GM21528 (cell line): ENCODE measurements around the gene HDAC7.

ENCODE experiments used
- ATAC-seq: cut with Tn5 transposase; IDR thresholded peaks from one replicate; pipeline ENCODE4 v1.9.1; 2021; ENCODE audit warnings: mild to moderate bottlenecking, moderate library complexity; ENCODE audit not compliant: unreplicated experiment, low FRiP score

HDAC7 gene

DNA sequence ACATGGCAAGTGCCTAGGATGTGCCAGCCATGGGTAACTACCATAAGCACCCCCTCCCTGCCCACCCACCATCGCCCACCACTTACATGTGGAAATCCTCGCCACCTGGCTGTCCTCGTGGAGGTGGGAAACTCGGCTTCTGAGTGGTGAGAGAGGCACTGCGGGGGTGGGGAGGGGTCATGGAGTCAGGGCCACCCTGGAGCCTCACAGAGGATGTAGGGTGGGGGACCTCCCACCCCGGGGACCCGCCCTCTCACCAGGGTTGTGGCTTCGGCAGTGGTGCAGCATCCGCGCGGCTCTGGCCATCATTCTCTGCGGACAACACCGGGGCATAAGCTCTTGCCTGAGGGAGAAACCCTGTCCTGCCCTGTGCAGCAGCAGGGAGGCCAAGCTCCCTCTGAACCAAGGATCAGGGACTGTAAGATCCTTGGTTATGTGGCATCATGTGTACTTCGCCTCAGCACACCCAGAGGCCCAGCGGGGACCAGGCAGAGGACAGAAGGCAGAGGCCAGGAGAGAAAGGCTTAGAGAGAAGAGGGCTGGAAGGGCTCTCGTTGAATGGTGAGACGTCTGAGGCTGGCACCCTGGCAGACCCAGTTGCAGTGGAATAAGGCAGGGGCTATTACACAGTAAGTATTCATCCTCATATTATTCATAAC lies 81.6 kb downstream of the HDAC7 start:
- ATAC-seq: no peak

DNA sequence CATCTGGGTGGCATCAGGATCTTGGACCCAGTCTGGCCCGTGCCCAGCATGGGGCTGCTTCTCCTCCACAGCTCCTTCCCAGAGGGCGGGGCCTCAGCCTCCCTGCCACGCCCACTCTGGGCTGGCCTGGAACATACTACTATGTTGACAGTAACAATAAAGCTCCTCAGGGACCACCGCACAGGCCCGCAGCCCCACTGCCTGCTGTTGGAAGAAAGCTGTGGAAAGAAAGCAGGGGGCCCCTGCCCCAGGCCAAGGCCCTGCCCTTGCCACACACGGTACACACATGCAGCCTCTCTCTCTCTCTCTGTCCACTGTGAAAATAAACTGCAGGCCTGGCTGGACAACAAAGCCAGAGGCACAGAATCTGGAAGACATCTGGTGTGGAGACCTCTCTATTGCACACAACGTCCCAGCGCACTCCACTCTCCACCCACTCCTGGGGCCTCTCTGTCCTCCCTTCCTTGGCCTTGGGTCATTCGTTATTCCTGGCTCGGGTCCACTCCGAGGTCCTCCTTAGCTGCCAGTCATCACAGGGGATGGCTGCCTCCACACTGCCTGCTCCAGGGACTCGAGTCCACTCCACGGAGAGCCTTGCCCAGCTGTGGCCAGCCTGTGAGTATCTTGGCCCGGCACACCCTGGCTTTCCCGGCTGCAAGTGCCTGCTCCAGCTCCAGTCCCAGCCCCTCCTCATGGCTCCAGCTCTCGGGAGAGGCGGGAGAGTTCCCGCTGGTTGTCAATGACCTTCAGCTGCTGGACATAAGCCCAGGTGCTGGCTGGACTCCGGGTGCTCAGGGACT lies 82.6 kb downstream of the HDAC7 start:
- no peak for ATAC-seq

DNA sequence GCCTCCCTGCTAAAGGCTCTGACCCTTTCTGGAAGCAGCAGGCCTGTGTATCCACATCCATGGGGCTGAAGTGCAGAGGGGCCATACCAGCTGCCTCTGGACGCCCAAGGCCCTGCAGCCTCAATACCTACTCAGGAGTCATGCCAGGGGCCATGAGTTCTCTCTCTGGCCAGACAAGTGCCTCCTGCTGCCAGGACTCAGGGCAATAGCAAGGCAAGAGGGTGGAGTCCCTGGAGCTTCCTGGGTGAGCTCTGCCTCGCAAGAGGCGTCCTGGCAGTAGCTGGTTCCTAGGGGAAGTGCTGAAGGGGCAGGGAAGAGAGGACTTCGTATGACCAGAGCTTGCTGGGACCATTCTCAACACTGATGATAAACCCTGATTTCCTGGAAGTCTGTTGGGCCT lies 83.5 kb downstream of the HDAC7 start:
- no peak for ATAC-seq

DNA sequence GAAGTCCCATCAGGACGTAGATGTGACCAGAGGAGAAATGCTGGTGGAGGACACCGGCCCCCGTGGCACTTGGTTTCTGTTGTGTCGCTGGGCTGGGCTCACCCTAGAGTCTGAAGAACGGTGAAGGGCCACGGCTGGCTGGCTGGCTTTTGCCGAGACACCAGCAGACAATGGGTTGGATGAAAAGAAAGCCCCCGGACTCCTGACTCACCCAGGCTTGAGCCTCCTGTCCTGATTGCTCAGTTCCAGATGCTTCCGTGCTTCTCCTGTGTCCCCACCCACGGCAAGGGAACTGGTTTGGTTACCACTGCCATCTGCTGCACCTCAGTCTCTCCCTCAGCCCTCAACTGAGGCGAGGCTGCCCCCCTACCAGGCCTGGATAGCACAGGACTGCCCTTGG lies 84.1 kb downstream of the HDAC7 start:
- ATAC-seq: no peak

DNA sequence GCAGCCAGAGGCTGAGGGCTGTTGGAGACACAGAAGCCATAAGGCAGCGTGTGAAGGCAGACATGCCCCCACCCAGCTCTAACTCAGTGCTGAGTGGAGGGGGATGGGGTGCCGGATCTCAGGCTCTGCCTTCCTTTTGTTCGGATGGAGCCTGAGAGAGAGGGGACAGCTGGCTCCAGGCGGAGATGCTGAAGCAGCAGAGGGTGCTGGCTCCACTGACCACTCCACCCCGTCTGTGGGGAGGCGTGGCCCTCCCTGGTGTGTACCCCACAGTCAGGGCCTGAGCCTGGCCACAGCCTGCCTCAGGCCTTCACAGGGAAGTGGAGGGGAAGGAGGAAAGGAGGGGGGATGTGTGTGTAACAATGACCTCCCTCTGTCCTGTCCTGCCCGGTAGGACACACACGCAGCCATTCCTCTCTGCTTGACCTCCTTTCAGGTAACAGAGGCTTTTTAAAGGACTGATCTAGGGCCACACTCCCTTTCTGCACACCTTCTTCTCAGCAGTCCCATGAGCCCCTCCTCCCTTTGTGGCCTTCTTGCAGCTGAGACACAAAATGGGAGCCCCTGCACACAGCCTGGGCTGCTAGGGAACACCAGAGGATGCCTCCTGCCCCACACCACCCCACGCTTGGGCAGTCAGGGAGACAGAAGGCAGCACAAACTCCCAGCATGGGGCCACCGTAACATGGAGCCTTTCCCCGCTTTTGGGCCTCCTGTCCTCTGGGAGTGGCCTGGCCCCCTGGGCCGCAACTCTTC lies 84.8 kb downstream of the HDAC7 start:
- ATAC-seq: no peak

DNA sequence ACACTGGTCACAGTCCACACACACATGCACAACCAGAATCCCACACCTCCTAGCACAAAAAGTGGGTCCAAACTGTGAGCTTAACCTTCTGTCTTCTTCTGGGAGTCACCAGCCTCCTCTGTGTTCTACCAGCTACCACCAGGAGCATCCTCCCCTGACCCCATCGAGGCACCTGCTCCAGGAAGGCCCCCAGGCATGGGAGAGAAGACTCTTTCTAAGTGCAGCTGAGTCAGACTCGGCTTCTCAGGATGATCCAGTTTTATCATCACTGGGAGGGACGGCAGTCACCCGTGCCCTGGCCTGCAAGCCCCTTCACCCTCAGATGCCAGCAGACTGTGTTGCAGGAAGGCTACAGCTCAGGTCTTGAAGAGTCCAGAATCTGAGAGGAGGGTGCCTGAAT lies 86.6 kb downstream of the HDAC7 start:
- ATAC-seq: no peak
